ENCODE measurements around the gene KANSL1.

The KANSL1 gene

DNA sequence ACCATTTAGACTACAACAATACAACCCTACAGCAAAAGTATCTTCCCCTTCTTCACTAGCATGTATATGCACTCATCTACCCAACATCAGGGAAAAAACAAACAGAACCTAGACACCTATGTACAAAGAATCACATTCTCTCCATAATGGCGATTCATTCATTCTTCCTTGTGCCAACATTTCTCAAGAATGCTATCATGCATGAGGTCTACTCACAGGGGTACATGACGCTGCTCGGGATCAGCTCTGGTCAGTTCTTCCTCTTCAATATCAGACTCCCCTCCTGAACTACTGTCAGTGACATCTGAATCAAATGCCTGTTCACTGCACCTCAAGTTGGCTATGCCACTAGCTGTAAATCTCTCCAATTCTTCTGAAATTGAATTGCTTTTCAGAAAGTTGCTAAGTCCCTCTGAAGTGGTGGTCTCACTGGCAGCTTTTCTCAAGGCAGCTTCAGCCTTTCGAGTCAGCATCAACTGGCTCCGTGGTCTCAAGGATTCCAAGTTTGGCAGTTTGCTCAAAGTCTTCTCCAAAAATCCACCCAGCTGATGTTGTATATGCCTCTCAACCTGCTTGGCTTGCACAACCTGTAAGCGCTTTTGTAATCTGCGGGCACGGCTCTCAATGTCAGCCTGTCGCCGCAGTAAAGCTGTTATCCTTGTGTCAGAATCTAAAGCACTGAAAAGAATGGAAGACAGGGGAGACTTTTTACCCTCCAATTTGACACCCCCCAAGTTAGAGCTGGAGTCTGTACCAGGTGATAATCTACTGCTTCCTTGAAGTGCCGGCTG lies 22.4 kb downstream of the KANSL1 start:
- H3K4me3 ChIP-seq (replicated peaks; ENCODE audit: low read depth, low read length), result no peak overlapping the region
- no peak for DNase-seq (ENCODE audit: low read depth)
- TF ChIP-seq, protein P1, sequence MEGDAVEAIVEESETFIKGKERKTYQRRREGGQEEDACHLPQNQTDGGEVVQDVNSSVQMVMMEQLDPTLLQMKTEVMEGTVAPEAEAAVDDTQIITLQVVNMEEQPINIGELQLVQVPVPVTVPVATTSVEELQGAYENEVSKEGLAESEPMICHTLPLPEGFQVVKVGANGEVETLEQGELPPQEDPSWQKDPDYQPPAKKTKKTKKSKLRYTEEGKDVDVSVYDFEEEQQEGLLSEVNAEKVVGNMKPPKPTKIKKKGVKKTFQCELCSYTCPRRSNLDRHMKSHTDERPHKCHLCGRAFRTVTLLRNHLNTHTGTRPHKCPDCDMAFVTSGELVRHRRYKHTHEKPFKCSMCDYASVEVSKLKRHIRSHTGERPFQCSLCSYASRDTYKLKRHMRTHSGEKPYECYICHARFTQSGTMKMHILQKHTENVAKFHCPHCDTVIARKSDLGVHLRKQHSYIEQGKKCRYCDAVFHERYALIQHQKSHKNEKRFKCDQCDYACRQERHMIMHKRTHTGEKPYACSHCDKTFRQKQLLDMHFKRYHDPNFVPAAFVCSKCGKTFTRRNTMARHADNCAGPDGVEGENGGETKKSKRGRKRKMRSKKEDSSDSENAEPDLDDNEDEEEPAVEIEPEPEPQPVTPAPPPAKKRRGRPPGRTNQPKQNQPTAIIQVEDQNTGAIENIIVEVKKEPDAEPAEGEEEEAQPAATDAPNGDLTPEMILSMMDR (IDR thresholded peaks at IDR 0.05; ENCODE audit: low read length, missing control alignments), result no peak

DNA sequence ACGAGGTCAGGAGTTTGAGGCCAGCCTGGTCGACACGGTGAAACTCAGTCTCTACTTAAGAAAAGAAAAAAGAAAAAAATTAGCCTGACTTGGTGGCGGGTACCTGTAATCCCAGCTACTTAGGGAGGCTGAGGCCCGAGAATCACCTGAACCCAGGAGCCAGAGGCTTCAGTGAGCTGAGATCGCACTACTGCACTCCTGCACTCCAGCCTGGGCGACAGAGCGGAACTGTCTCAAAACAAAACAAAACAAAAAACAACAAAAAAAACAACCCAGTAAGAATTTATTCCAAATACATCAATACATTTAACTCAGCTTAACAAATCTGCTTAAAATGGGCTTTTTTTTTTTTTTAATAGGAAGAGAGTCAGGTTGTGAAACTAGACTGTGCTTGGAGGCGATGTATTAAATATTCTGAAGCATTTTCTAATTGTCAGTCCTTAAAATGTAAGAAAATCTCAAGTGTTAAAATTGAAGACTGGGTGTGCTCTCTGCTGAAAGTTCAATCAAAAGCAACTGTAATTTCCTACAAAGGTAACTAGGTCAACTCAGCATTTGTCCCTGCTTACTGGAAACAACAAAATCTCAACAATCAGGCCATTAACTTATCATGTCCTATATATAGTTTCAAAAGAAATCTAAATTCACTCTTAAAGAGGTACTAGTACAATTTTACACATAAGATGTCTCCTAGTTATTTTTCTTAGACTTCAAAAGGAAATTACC lies 23.2 kb downstream of the KANSL1 start:
- H3K4me3 ChIP-seq (replicated peaks; ENCODE audit: low read depth, low read length), result no peak overlapping the region
- TF ChIP-seq, protein P1 (IDR thresholded peaks at IDR 0.05; ENCODE audit: low read length, missing control alignments), result no peak
- DNase-seq (ENCODE audit: low read depth), result no peak

GRCh38 chr17:46167826-46168569 lies 25.2 kb downstream of the KANSL1 start:
- H3K4me3 ChIP-seq (replicated peaks; ENCODE audit: low read depth, low read length), result no peak overlapping the region
- TF ChIP-seq, protein P1 (IDR thresholded peaks at IDR 0.05; ENCODE audit: low read length, missing control alignments), result no peak
- peak; percentile 36 for DNase-seq (ENCODE audit: low read depth)

GRCh38 chr17:46167267-46167666 lies 26.0 kb downstream of the KANSL1 start:
- DNase-seq (ENCODE audit: low read depth), result no peak
- H3K4me3 ChIP-seq (replicated peaks; ENCODE audit: low read depth, low read length), result no peak overlapping the region
- TF ChIP-seq, protein P1 (IDR thresholded peaks at IDR 0.05; ENCODE audit: low read length, missing control alignments), result no peak

GRCh38 chr17:46166692-46167249 lies 26.5 kb downstream of the KANSL1 start:
- DNase-seq (ENCODE audit: low read depth), result no peak
- H3K4me3 ChIP-seq (replicated peaks; ENCODE audit: low read depth, low read length), result no peak overlapping the region
- TF ChIP-seq, protein P1 (IDR thresholded peaks at IDR 0.05; ENCODE audit: low read length, missing control alignments), result no peak

DNA sequence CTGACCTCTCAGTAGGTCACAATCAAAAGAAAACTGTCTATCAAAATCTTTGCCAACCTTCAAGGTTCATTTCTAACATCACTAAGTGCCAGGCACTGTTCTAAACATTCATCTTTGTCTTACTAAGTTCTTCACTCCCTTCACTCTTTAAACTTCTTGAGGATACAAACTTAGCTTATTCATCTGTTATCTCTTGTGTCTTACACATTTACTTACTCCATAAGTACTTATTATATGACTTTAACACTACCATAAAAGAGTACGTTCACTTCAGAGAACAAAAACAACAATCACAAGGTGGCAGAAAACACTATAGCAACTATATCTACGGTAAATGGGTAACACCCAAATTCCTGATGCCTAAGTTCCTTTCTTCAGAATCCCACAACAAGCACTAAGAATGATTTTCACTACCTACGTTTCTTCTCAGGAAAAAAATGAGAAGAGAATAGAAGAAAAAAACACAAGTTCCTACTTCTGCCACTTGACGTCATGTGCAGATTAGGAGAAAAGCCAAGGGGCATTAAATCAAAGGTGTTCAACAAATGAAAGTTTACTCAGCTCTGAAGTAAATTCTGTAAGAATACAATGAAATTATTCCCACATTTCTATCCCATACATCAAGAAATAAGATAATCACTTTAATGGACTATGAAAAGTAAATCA lies 29.2 kb downstream of the KANSL1 start:
- TF ChIP-seq, protein P1 (IDR thresholded peaks at IDR 0.05; ENCODE audit: low read length, missing control alignments), result no peak
- DNase-seq (ENCODE audit: low read depth), result no peak
- no peak overlapping the region for H3K4me3 ChIP-seq (replicated peaks; ENCODE audit: low read depth, low read length)
